GM19324 (cell line): ENCODE measurements around the gene CACNG1.
"Not testable (repeated sequence)": the region's sequence is repeated elsewhere in the genome, so short reads cannot be mapped to it uniquely, and the experiment has no call there.

Experiments
- ATAC-seq: cut with Tn5 transposase; IDR thresholded peaks from one replicate; pipeline ENCODE4 v1.9.1; 2021; ENCODE audit warnings: mild to moderate bottlenecking, moderate library complexity; ENCODE audit not compliant: unreplicated experiment, low FRiP score

Gene CACNG1

GRCh38 chr17:67024736-67025135, 19.6 kb upstream of the CACNG1 start:
- no peak for ATAC-seq

GRCh38 chr17:67025216-67025792, 19.1 kb upstream of the CACNG1 start:
- no peak for ATAC-seq

GRCh38 chr17:67026341-67026740, 18.0 kb upstream of the CACNG1 start:
- ATAC-seq = no peak

- ATAC-seq = no peak
These were observed 17.2 kb upstream of the CACNG1 start for GRCh38 chr17:67027031-67027628.

GRCh38 chr17:67030641-67031040, 13.7 kb upstream of the CACNG1 start:
- no peak for ATAC-seq

GRCh38 chr17:67032382-67032781, 12.0 kb upstream of the CACNG1 start:
- no peak for ATAC-seq

GRCh38 chr17:67032985-67033384, 11.4 kb upstream of the CACNG1 start:
- ATAC-seq = no peak

GRCh38 chr17:67033613-67034012, 10.7 kb upstream of the CACNG1 start:
- ATAC-seq = no peak

- no peak for ATAC-seq
These were observed 8.9 kb upstream of the CACNG1 start for GRCh38 chr17:67035131-67036083.

GRCh38 chr17:67038861-67039365, 5.4 kb upstream of the CACNG1 start:
- no peak for ATAC-seq

- no peak for ATAC-seq
These were observed 3.7 kb upstream of the CACNG1 start for GRCh38 chr17:67040652-67041051.

GRCh38 chr17:67041119-67041518, 3.2 kb upstream of the CACNG1 start:
- not testable (repeated sequence) for ATAC-seq

- ATAC-seq = no peak
These were observed 2.8 kb upstream of the CACNG1 start for GRCh38 chr17:67041531-67041930.

- no peak for ATAC-seq
These were observed 2.1 kb upstream of the CACNG1 start for GRCh38 chr17:67041941-67042899.

GRCh38 chr17:67043283-67043682, 1.1 kb upstream of the CACNG1 start:
- ATAC-seq = no peak

GRCh38 chr17:67044940-67045339, 586 bp downstream of the CACNG1 start:
- ATAC-seq = no peak

- ATAC-seq = no peak
These were observed 2.0 kb downstream of the CACNG1 start for GRCh38 chr17:67046398-67046797.

GRCh38 chr17:67047382-67047781, 3.0 kb downstream of the CACNG1 start:
- ATAC-seq = no peak

- ATAC-seq = no peak
These were observed 4.8 kb downstream of the CACNG1 start for GRCh38 chr17:67049025-67049739.

GRCh38 chr17:67050066-67050465, 5.7 kb downstream of the CACNG1 start:
- ATAC-seq = no peak
